HG02938 (cell line): ENCODE measurements around the gene PEX13.
"Not testable (repeated sequence)": the region's sequence is repeated elsewhere in the genome, so short reads cannot be mapped to it uniquely, and the experiment has no call there.

Source experiments
- ATAC-seq: cut with Tn5 transposase; IDR thresholded peaks from one replicate; pipeline ENCODE4 v1.9.1; 2021; ENCODE audit warnings: mild to moderate bottlenecking, moderate library complexity; ENCODE audit not compliant: unreplicated experiment

PEX13 gene

GRCh38 chr2:61006486-61007105 is 10.9 kb upstream of the PEX13 start:
- no peak for ATAC-seq

- ATAC-seq = no peak
Observed at GRCh38 chr2:61009355-61009754, 8.2 kb upstream of the PEX13 start.

- ATAC-seq = no peak
Observed at GRCh38 chr2:61011678-61012077, 5.8 kb upstream of the PEX13 start.

GRCh38 chr2:61012303-61012702 is 5.2 kb upstream of the PEX13 start:
- ATAC-seq = not testable (repeated sequence)

GRCh38 chr2:61013382-61013781 is 4.1 kb upstream of the PEX13 start:
- no peak for ATAC-seq

- no peak for ATAC-seq
Observed at GRCh38 chr2:61014763-61015162, 2.8 kb upstream of the PEX13 start.

GRCh38 chr2:61015976-61016375 is 1.5 kb upstream of the PEX13 start:
- no peak for ATAC-seq

- peak; percentile 18 for ATAC-seq
Observed at GRCh38 chr2:61016392-61017002, 1.0 kb upstream of the PEX13 start.

- ATAC-seq = peak; percentile 50
Observed at GRCh38 chr2:61017003-61017555, 441 bp upstream of the PEX13 start.

- no peak for ATAC-seq
Observed at GRCh38 chr2:61018318-61018755, 817 bp downstream of the PEX13 start.

- no peak for ATAC-seq
Observed at GRCh38 chr2:61018798-61019197, 1.3 kb downstream of the PEX13 start.

- no peak for ATAC-seq
Observed at GRCh38 chr2:61021228-61021660, 3.7 kb downstream of the PEX13 start.

- ATAC-seq = no peak
Observed at GRCh38 chr2:61023670-61024069, 6.2 kb downstream of the PEX13 start.

GRCh38 chr2:61029533-61029932 is 12.0 kb downstream of the PEX13 start:
- no peak for ATAC-seq

- not testable (repeated sequence) for ATAC-seq
Observed at GRCh38 chr2:61034592-61034991, 17.1 kb downstream of the PEX13 start.

GRCh38 chr2:61036643-61037042 is 19.1 kb downstream of the PEX13 start:
- ATAC-seq = not testable (repeated sequence)

- ATAC-seq = no peak
Observed at GRCh38 chr2:61042807-61043206, 25.3 kb downstream of the PEX13 start.

- no peak for ATAC-seq
Observed at GRCh38 chr2:61044636-61045035, 27.1 kb downstream of the PEX13 start.

GRCh38 chr2:61045226-61045625 is 27.7 kb downstream of the PEX13 start:
- no peak for ATAC-seq

GRCh38 chr2:61045999-61046398 is 28.5 kb downstream of the PEX13 start:
- ATAC-seq = no peak

- ATAC-seq = no peak
Observed at GRCh38 chr2:61055557-61055956, 38.0 kb downstream of the PEX13 start.

- no peak for ATAC-seq
Observed at GRCh38 chr2:61057562-61057961, 40.0 kb downstream of the PEX13 start.
